Hematopoietic multipotent progenitor cell (in vitro differentiated cells): Measurements from ENCODE around the gene ATF3. TPM values are rescaled to one million over a fixed set of nuclear protein-coding genes. Genes with fewer than 3 reads are reported as not detected.

ENCODE experiments used
- total RNA-seq: library from RNA; depleted of rRNA; stranded (reverse); fragments of >200 nt; gene quantifications from one replicate; pipeline ENCODE4 v1.2.3, GENCODE V29; 2012

ATF3 gene
- total RNA-seq, 1 donor: 45.0 TPM

Other genes with a start within 250 kb of the ATF3 start
- 55.7 TPM for gene PACC1, start 193.9 kb upstream of the ATF3 start, total RNA-seq
- 38.0 TPM for gene NENF, start 175.8 kb upstream of the ATF3 start, total RNA-seq
- 3.2 TPM for gene BATF3, start 91.1 kb downstream of the ATF3 start, total RNA-seq
- 43.9 TPM for gene NSL1, start 183.0 kb downstream of the ATF3 start, total RNA-seq
- gene TATDN3, start 183.1 kb downstream of the ATF3 start, total RNA-seq: 7.8 TPM
- not detected for gene SPATA45, start 238.9 kb downstream of the ATF3 start, total RNA-seq
- gene FLVCR1, start 249.5 kb downstream of the ATF3 start, total RNA-seq: 18.3 TPM